ENCODE data around the gene FLAD1. TPM values are rescaled to one million over a fixed set of nuclear protein-coding genes. Genes with fewer than 3 reads are reported as not detected.
A peak's percentile ranks its signal among the peaks of the same experiment; 100 is the strongest.

FLAD1 gene
- total RNA-seq, 1 donor from 2014 or later = 35.9 TPM

- peaks cover 12% of the 10 kb centered on the region for H3K36me3 Mint-ChIP-seq (ENCODE audit: low read depth, unreplicated experiment)
Measured at GRCh38 chr1:154989195-154989860, 6.2 kb downstream of the FLAD1 start.

GRCh38 chr1:154990276-154990675, 7.1 kb downstream of the FLAD1 start:
- no peak for DNase-seq (ENCODE audit: low spot score)
- no peak overlapping the region for H3K27ac Mint-ChIP-seq (ENCODE audit: unreplicated experiment)
- peaks cover 12% of the 10 kb centered on the region for H3K36me3 Mint-ChIP-seq (ENCODE audit: low read depth, unreplicated experiment)
- no peaks in the 10 kb centered on the region for H3K27me3 Mint-ChIP-seq (ENCODE audit: unreplicated experiment)
- no peak for TF ChIP-seq CTCF (IDR thresholded peaks at IDR 0.05; ENCODE audit: unreplicated experiment)
- no peak overlapping the region for H3K4me3 Mint-ChIP-seq (ENCODE audit: unreplicated experiment)
- peaks cover 13% of the 10 kb centered on the region for H3K4me1 Mint-ChIP-seq (ENCODE audit: unreplicated experiment)
- H3K9me3 Mint-ChIP-seq (ENCODE audit: unreplicated experiment) = no peaks in the 10 kb centered on the region

More at GRCh38 chr1:154989195-154989860, 6.2 kb downstream of the FLAD1 start:
- DNase-seq (ENCODE audit: low spot score) = no peak
- H3K9me3 Mint-ChIP-seq (ENCODE audit: unreplicated experiment) = no peaks in the 10 kb centered on the region
- peak overlapping the region; percentile 53 for H3K4me3 Mint-ChIP-seq (ENCODE audit: unreplicated experiment)
- TF ChIP-seq CTCF (IDR thresholded peaks at IDR 0.05; ENCODE audit: unreplicated experiment) = no peak
- no peaks in the 10 kb centered on the region for H3K27me3 Mint-ChIP-seq (ENCODE audit: unreplicated experiment)
- H3K4me1 Mint-ChIP-seq (ENCODE audit: unreplicated experiment) = peaks cover 8% of the 10 kb centered on the region
- no peak overlapping the region for H3K27ac Mint-ChIP-seq (ENCODE audit: unreplicated experiment)

- Mint-ChIP-seq H3K27me3 (ENCODE audit: unreplicated experiment) (no peaks in the 10 kb centered on the region), H3K27ac (ENCODE audit: unreplicated experiment) (no peak overlapping the region), H3K4me1 (ENCODE audit: unreplicated experiment) (peaks cover 13% of the 10 kb centered on the region), H3K36me3 (ENCODE audit: low read depth, unreplicated experiment) (peaks cover 12% of the 10 kb centered on the region), H3K9me3 (ENCODE audit: unreplicated experiment) (no peaks in the 10 kb centered on the region), H3K4me3 (ENCODE audit: unreplicated experiment) (no peak overlapping the region)
- no peak for DNase-seq (ENCODE audit: low spot score)
- no peak for TF ChIP-seq CTCF (IDR thresholded peaks at IDR 0.05; ENCODE audit: unreplicated experiment)
Measured at GRCh38 chr1:154992721-154993571, 9.8 kb downstream of the FLAD1 start.

- no peak for TF ChIP-seq CTCF (IDR thresholded peaks at IDR 0.05; ENCODE audit: unreplicated experiment)
- Mint-ChIP-seq H3K4me3 (ENCODE audit: unreplicated experiment) (peak within 1 kb of the TSS; percentile 12), H3K27ac (ENCODE audit: unreplicated experiment) (no peak within 1 kb of the TSS), H3K9me3 (ENCODE audit: unreplicated experiment) (no peaks in the 10 kb centered on the region), H3K27me3 (ENCODE audit: unreplicated experiment) (peaks cover 1% of the 10 kb centered on the region), H3K4me1 (ENCODE audit: unreplicated experiment) (peaks cover 13% of the 10 kb centered on the region), H3K36me3 (ENCODE audit: low read depth, unreplicated experiment) (peaks cover 9% of the 10 kb centered on the region)
- no peak for DNase-seq (ENCODE audit: low spot score)
Measured at GRCh38 chr1:154993572-154994268, 10.6 kb downstream of the FLAD1 start, which contains the start of gene LENEP. Gene LENEP (plus strand): TSS chr1:154993586. CDS start chr1:154993608, 22 bp downstream.

Measured in endothelial cell (in vitro differentiated cells).